Thymus (tissue), 11 donors: ENCODE data around the gene AIMP1. TPM values are rescaled to one million over a fixed set of nuclear protein-coding genes. Genes with fewer than 3 reads are reported as not detected.

Experiments used
- DNase-seq, 9 donors: peaks; one replicate each; pipeline ENCODE4 v3.0.0-alpha.2; 2013; ENCODE audit warnings: low spot score in 9 of 9, low read depth in 6 of 9, missing footprints in 1 of 9
- H3K27ac ChIP-seq, 2 donors: one replicate each; pipeline ENCODE4 v1.5.1; 2013; ENCODE audit warnings: control low read depth in 1 of 2, low read depth in 1 of 2, low read length in 1 of 2, mild to moderate bottlenecking in 1 of 2, moderate library complexity in 1 of 2
- H3K27me3 ChIP-seq, 2 donors: one replicate each; pipeline ENCODE4 v1.5.1; 2013; ENCODE audit warnings: low read length in 1 of 2; ENCODE audit not compliant: control insufficient read depth in 2 of 2, insufficient read depth in 1 of 2
- H3K36me3 ChIP-seq, 2 donors: one replicate each; pipeline ENCODE4 v1.5.1; 2013; ENCODE audit warnings: low read length in 1 of 2, mild to moderate bottlenecking in 1 of 2, moderate library complexity in 1 of 2; ENCODE audit not compliant: control insufficient read depth in 2 of 2, insufficient read depth in 2 of 2
- H3K4me1 ChIP-seq, 2 donors: one replicate each; pipeline ENCODE4 v1.5.1; 2013; ENCODE audit warnings: low read length in 2 of 2; ENCODE audit not compliant: control insufficient read depth in 2 of 2, insufficient read depth in 2 of 2
- H3K4me3 ChIP-seq, 2 donors: one replicate each; pipeline ENCODE4 v1.5.1; 2013; ENCODE audit warnings: low read length in 2 of 2, control low read depth in 1 of 2, mild to moderate bottlenecking in 1 of 2
- H3K9me3 ChIP-seq, 2 donors: one replicate each; pipeline ENCODE4 v1.5.1; 2013; ENCODE audit warnings: low read length in 1 of 2, mild to moderate bottlenecking in 1 of 2; ENCODE audit not compliant: control insufficient read depth in 2 of 2, insufficient read depth in 1 of 2
- WGBS: extraction: QIAGEN DNeasy Blood & Tissue Kit; methylation state at CpG from one replicate; pipeline ENCODE4 v1.1.7; 2013; 5-methylcytosine and 5-hydroxymethylcytosine counted together
- polyA plus RNA-seq: library from polyadenylated mRNA; stranded (reverse); fragments of 200-250 nt; gene quantifications from one replicate; pipeline ENCODE4 v1.2.3, GENCODE V29; 2013
- total RNA-seq: library from RNA; stranded (reverse); fragments of 120-200 nt; gene quantifications from one replicate; pipeline ENCODE4 v1.2.4, GENCODE V29; 2013
- donor health status: healthy.

AIMP1 gene
- total and polyA plus RNA-seq, 2 donors: 39.3 to 46.2 TPM

- DNase-seq: no peak
- Histone ChIP-seq H3K4me3 (no peak overlapping the region), H3K36me3 (peaks cover 0 to 23% of the 10 kb centered on the region in 2 donors), H3K27ac (no peak overlapping the region), H3K9me3 (no peaks in the 10 kb centered on the region), H3K4me1 (no peaks in the 10 kb centered on the region), H3K27me3 (no peaks in the 10 kb centered on the region)
These were observed 34.7 kb downstream of the AIMP1 start for GRCh38 chr4:106351016-106351415.

- 97% methylated on average over 1 of the region's 1 CpG for WGBS
- Histone ChIP-seq H3K9me3 (no peaks in the 10 kb centered on the region), H3K36me3 (peaks cover 0 to 4% of the 10 kb centered on the region in 2 donors), H3K27me3 (no peaks in the 10 kb centered on the region), H3K27ac (no peak overlapping the region), H3K4me1 (no peaks in the 10 kb centered on the region), H3K4me3 (no peak overlapping the region)
- DNase-seq: no peak
These were observed 37.4 kb downstream of the AIMP1 start for GRCh38 chr4:106353786-106354185.

- H3K4me1 ChIP-seq: no peaks in the 10 kb centered on the region
- 92% methylated on average over 4 of the region's 4 CpGs for WGBS
- no peaks in the 10 kb centered on the region for H3K27me3 ChIP-seq
- DNase-seq: no peak
- no peaks in the 10 kb centered on the region for H3K9me3 ChIP-seq
- peaks cover 0 to 4% of the 10 kb centered on the region in 2 donors for H3K36me3 ChIP-seq
- H3K27ac ChIP-seq: no peak overlapping the region
- H3K4me3 ChIP-seq: no peak overlapping the region
These were observed 38.8 kb downstream of the AIMP1 start for GRCh38 chr4:106355193-106355592.

GRCh38 chr4:106358899-106359298 lies 42.5 kb downstream of the AIMP1 start:
- Histone ChIP-seq H3K27me3 (no peaks in the 10 kb centered on the region), H3K4me3 (no peak overlapping the region), H3K9me3 (no peaks in the 10 kb centered on the region), H3K36me3 (no peaks in the 10 kb centered on the region), H3K27ac (no peak overlapping the region), H3K4me1 (no peaks in the 10 kb centered on the region)
- DNase-seq: no peak
- WGBS: 98% methylated on average over 1 of the region's 1 CpG

- WGBS: 92% methylated on average over 3 of the region's 3 CpGs
- no peaks in the 10 kb centered on the region for H3K9me3 ChIP-seq
- H3K4me3 ChIP-seq: no peak overlapping the region
- H3K4me1 ChIP-seq: no peaks in the 10 kb centered on the region
- H3K27me3 ChIP-seq: no peaks in the 10 kb centered on the region
- no peak overlapping the region for H3K27ac ChIP-seq
- no peak for DNase-seq
- no peaks in the 10 kb centered on the region for H3K36me3 ChIP-seq
These were observed 45.9 kb downstream of the AIMP1 start for GRCh38 chr4:106362086-106362825.

- H3K9me3 ChIP-seq: no peaks in the 10 kb centered on the region
- 96% methylated on average over 1 of the region's 1 CpG for WGBS
- no peak for DNase-seq
- H3K27me3 ChIP-seq: no peaks in the 10 kb centered on the region
- H3K4me3 ChIP-seq: no peak overlapping the region
- H3K27ac ChIP-seq: no peak overlapping the region
- no peaks in the 10 kb centered on the region for H3K4me1 ChIP-seq
- H3K36me3 ChIP-seq: no peaks in the 10 kb centered on the region
These were observed 47.9 kb downstream of the AIMP1 start for GRCh38 chr4:106364282-106364681.

GRCh38 chr4:106365613-106366012 lies 49.3 kb downstream of the AIMP1 start:
- no peak overlapping the region for H3K27ac ChIP-seq
- DNase-seq: no peak
- 96% methylated on average over 1 of the region's 1 CpG for WGBS
- H3K4me3 ChIP-seq: no peak overlapping the region
- no peaks in the 10 kb centered on the region for H3K9me3 ChIP-seq
- H3K27me3 ChIP-seq: no peaks in the 10 kb centered on the region
- H3K4me1 ChIP-seq: no peaks in the 10 kb centered on the region
- H3K36me3 ChIP-seq: no peaks in the 10 kb centered on the region

GRCh38 chr4:106366026-106366425 lies 49.7 kb downstream of the AIMP1 start:
- Histone ChIP-seq H3K27ac (no peak overlapping the region), H3K27me3 (no peaks in the 10 kb centered on the region), H3K9me3 (no peaks in the 10 kb centered on the region), H3K4me3 (no peak overlapping the region), H3K36me3 (no peaks in the 10 kb centered on the region), H3K4me1 (no peaks in the 10 kb centered on the region)
- no peak for DNase-seq

GRCh38 chr4:106367072-106367471 lies 50.7 kb downstream of the AIMP1 start:
- Histone ChIP-seq H3K4me3 (no peak overlapping the region), H3K9me3 (no peaks in the 10 kb centered on the region), H3K27me3 (no peaks in the 10 kb centered on the region), H3K4me1 (no peaks in the 10 kb centered on the region), H3K27ac (no peak overlapping the region), H3K36me3 (no peaks in the 10 kb centered on the region)
- WGBS: 95% methylated on average over 5 of the region's 5 CpGs
- DNase-seq: no peak
